ENCODE measurements around the gene LAT.
A peak's percentile ranks its signal among the peaks of the same experiment; 100 is the strongest.

The LAT gene

DNA sequence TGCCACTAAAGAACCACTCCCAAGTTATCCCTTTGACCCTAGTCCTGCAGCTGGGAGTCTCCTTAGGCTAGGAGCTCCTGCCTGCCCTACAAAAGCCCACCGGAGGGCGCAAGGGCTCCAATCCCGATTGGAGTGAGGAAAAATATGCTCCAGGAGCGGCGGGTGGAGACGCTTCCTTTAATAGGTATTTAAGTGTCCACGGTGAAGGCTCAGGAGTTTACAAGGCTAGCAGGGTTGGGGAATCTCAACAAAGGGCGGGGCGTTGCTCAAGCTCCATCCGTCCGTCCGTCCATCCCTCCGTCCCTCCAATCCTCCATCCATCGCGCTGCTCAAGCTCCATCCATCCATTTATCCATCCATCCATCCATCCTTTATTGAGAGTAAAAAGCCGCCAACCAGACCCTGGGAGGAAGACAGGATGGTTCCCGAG is 10.8 kb upstream of the LAT start:
- peak overlapping the region; percentile 79 for H2AFZ ChIP-seq (ENCODE audit: low read length)
- H3K4me3 ChIP-seq (ENCODE audit: low read length): peak overlapping the region; percentile 98
- no peaks in the 10 kb centered on the region for H3K9me3 ChIP-seq (replicated peaks; ENCODE audit: insufficient read depth, low read length)
- no peaks in the 10 kb centered on the region for H3K36me3 ChIP-seq (replicated peaks; ENCODE audit: insufficient read depth, low read length)
- DNase-seq: no peak
- no peaks in the 10 kb centered on the region for H4K20me1 ChIP-seq (ENCODE audit: insufficient read depth, low read length)
- peaks cover 10% of the 10 kb centered on the region for H3K4me1 ChIP-seq (ENCODE audit: low read length)
- no peak for TF ChIP-seq EZH2phosphoT487 (IDR thresholded peaks at IDR 0.05; ENCODE audit: low read length)
- TF ChIP-seq, protein P1, sequence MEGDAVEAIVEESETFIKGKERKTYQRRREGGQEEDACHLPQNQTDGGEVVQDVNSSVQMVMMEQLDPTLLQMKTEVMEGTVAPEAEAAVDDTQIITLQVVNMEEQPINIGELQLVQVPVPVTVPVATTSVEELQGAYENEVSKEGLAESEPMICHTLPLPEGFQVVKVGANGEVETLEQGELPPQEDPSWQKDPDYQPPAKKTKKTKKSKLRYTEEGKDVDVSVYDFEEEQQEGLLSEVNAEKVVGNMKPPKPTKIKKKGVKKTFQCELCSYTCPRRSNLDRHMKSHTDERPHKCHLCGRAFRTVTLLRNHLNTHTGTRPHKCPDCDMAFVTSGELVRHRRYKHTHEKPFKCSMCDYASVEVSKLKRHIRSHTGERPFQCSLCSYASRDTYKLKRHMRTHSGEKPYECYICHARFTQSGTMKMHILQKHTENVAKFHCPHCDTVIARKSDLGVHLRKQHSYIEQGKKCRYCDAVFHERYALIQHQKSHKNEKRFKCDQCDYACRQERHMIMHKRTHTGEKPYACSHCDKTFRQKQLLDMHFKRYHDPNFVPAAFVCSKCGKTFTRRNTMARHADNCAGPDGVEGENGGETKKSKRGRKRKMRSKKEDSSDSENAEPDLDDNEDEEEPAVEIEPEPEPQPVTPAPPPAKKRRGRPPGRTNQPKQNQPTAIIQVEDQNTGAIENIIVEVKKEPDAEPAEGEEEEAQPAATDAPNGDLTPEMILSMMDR (IDR thresholded peaks at IDR 0.05; ENCODE audit: low read length): peak; percentile 53
- no peak for TF ChIP-seq EZH2 (optimal IDR thresholded peaks at IDR 0.05; ENCODE audit: low read depth, low read length)
- H3F3A ChIP-seq (ENCODE audit: insufficient read depth, low read length): peaks cover 11% of the 10 kb centered on the region; the same call in 1 of the 2 replicates
- peak overlapping the region; percentile 78 for H3K4me2 ChIP-seq (ENCODE audit: low read depth, low read length)
- H3K79me2 ChIP-seq (ENCODE audit: low read length): peaks cover 30% of the 10 kb centered on the region
- H3K27me3 ChIP-seq (replicated peaks; ENCODE audit: insufficient read depth, low read length): no peaks in the 10 kb centered on the region
- H3K9me2 ChIP-seq (replicated peaks; ENCODE audit: insufficient read depth, low read length): no peaks in the 10 kb centered on the region
- H3K9ac ChIP-seq (ENCODE audit: low read length): peak overlapping the region; percentile 61
- no peak overlapping the region for H3K27ac ChIP-seq (ENCODE audit: low read length)

DNA sequence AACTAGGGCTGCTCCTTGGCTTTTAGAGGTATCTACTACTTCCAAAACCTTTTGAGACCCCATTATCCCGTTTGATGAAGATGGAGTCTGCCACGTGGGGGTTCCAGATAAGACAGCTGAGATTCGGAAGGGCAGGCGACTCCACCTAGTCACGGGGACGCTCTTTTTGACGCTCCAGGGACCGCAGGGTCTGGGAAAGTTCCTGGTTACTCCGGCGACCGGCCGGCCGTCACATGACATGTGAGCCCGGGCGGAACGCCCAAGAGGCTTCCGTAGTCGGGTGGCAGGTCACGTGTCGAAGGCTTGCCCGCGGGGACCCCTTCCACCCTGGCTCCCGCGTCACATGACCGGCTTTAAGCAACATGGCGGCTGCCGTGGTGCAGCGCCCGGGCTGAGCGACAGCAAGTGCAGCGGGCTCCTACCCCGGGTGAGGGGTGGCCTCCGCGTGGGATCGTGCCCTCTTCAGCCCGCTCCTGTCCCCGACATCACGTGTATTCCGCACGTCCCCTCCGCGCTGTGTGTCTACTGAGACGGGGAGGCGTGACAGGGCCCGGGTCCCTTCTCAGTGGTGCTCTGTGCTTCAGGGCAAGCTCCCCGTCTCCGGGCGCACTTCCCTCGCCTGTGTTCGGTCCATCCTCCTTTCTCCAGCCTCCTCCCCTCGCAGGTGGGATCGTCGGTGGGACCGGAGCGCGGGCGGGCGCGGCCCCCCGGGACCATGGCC is 10.3 kb upstream of the LAT start, which contains the start of gene SPNS1:
TSS of gene SPNS1 (plus strand) at position 342 of the 721 bp plus-strand sequence. CDS start at position 716, 374 bp downstream.
- peak; percentile 97 for DNase-seq
- H3K4me1 ChIP-seq (ENCODE audit: low read length): peaks cover 10% of the 10 kb centered on the region
- TF ChIP-seq EZH2phosphoT487 (IDR thresholded peaks at IDR 0.05; ENCODE audit: low read length) (no peak), EZH2 (optimal IDR thresholded peaks at IDR 0.05; ENCODE audit: low read depth, low read length) (no peak)
- TF ChIP-seq, protein P1 (IDR thresholded peaks at IDR 0.05; ENCODE audit: low read length): no peak

DNA sequence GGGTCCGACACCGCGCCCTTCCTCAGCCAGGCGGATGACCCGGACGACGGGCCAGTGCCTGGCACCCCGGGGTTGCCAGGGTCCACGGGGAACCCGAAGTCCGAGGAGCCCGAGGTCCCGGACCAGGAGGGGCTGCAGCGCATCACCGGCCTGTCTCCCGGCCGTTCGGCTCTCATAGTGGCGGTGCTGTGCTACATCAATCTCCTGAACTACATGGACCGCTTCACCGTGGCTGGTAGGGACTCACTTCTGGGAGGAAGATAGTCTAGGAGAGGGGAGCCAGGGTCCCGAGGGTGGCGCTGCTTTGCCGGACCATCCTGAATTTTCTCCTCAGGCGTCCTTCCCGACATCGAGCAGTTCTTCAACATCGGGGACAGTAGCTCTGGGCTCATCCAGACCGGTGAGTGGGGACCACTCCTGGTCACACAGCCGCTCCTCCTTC is 9.7 kb upstream of the LAT start:
- peaks cover 30% of the 10 kb centered on the region for H3K79me2 ChIP-seq (ENCODE audit: low read length)
- peak overlapping the region; percentile 79 for H2AFZ ChIP-seq (ENCODE audit: low read length)
- no peaks in the 10 kb centered on the region for H4K20me1 ChIP-seq (ENCODE audit: insufficient read depth, low read length)
- H3K4me2 ChIP-seq (ENCODE audit: low read depth, low read length): peak overlapping the region; percentile 78
- no peaks in the 10 kb centered on the region for H3K27me3 ChIP-seq (replicated peaks; ENCODE audit: insufficient read depth, low read length)
- H3K27ac ChIP-seq (ENCODE audit: low read length): no peak overlapping the region
- peaks cover 10% of the 10 kb centered on the region for H3K4me1 ChIP-seq (ENCODE audit: low read length)
- TF ChIP-seq EZH2 (optimal IDR thresholded peaks at IDR 0.05; ENCODE audit: low read depth, low read length): no peak
- TF ChIP-seq, protein P1 (IDR thresholded peaks at IDR 0.05; ENCODE audit: low read length): no peak
- no peak for TF ChIP-seq EZH2phosphoT487 (IDR thresholded peaks at IDR 0.05; ENCODE audit: low read length)
- no peaks in the 10 kb centered on the region for H3K9me2 ChIP-seq (replicated peaks; ENCODE audit: insufficient read depth, low read length)
- no peaks in the 10 kb centered on the region for H3K9me3 ChIP-seq (replicated peaks; ENCODE audit: insufficient read depth, low read length)
- H3F3A ChIP-seq (ENCODE audit: insufficient read depth, low read length): peaks cover 11% of the 10 kb centered on the region; the same call in 1 of the 2 replicates
- peak overlapping the region; percentile 61 for H3K9ac ChIP-seq (ENCODE audit: low read length)
- no peak for DNase-seq
- peak overlapping the region; percentile 98 for H3K4me3 ChIP-seq (ENCODE audit: low read length)
- no peaks in the 10 kb centered on the region for H3K36me3 ChIP-seq (replicated peaks; ENCODE audit: insufficient read depth, low read length)

More for the DNA sequence above, 10.3 kb upstream of the LAT start, which contains the start of gene SPNS1:
- H3K9me3 ChIP-seq (replicated peaks; ENCODE audit: insufficient read depth, low read length): no peaks in the 10 kb centered on the region
- H3K36me3 ChIP-seq (replicated peaks; ENCODE audit: insufficient read depth, low read length): no peaks in the 10 kb centered on the region
- no peaks in the 10 kb centered on the region for H3K27me3 ChIP-seq (replicated peaks; ENCODE audit: insufficient read depth, low read length)
- H3K4me3 ChIP-seq (ENCODE audit: low read length): peak within 1 kb of the TSS; percentile 98
- H3K9ac ChIP-seq (ENCODE audit: low read length): peak within 1 kb of the TSS; percentile 61
- H3K9me2 ChIP-seq (replicated peaks; ENCODE audit: insufficient read depth, low read length): no peaks in the 10 kb centered on the region
- H3F3A ChIP-seq (ENCODE audit: insufficient read depth, low read length): peaks cover 11% of the 10 kb centered on the region; the same call in 1 of the 2 replicates
- no peak within 1 kb of the TSS for H3K27ac ChIP-seq (ENCODE audit: low read length)
- H2AFZ ChIP-seq (ENCODE audit: low read length): peak within 1 kb of the TSS; percentile 79
- no peaks in the 10 kb centered on the region for H4K20me1 ChIP-seq (ENCODE audit: insufficient read depth, low read length)
- peak within 1 kb of the TSS; percentile 78 for H3K4me2 ChIP-seq (ENCODE audit: low read depth, low read length)
- peaks cover 30% of the 10 kb centered on the region for H3K79me2 ChIP-seq (ENCODE audit: low read length)

All from MM.1S (cell line).